ENCODE results near the gene ZNF619. TPM values are rescaled to one million over a fixed set of nuclear protein-coding genes. Genes with fewer than 3 reads are reported as not detected.

ZNF619 gene
- 3.9 and 4.7 TPM in 2 replicates for polyA plus RNA-seq (2011; rRNA removed)
- polyA minus RNA-seq (2011; rRNA and poly(A)+ RNA removed), result 8.6 and 10.1 TPM in 2 replicates

DNA sequence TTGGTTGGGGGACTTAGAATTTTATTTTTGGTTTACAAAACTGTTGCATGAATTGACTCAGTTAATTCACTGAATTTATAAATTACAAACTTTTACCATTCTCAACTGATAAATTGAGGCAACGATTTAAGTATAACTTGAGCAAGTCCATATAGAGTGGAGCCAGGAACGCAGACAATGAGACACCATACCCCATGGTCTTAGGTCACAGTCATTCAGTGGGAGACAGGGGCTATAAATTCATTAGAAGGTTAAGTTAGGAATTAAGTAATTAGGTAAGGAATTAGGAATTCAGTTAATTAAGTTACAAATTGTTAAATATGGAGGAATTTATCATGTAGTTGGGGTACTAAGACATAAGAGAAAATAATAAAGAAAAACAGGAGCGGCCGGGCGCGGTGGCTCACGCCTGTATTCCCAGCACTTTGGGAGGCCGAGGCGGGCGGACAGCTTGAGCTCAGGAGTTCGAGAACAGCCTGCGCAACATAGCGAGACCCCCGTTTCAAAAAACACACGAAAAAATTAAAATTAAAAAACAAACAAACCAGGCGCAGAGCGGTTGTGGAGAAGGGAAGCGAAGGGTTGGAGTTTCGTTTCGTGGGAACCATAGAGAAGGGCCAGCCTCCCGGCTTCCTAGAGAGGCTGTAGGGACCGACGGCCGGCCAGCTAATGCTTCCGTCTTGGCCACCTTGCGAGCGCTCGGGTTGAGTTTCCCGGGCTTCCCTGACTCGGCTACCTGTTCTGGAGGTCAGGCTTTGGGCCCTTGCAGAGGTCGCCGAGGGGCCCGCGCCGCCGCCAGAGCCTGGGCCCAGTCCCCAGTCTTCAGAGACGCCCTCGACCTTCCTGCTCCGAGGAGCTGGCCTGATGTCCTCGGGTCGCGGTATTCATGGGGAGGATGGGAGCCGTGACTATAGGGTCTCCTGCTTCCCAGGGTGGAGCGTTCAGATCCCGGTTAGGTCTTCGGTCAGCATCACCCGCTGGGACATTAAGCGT is at the start of gene ZNF619:
Gene ZNF619 (plus strand): TSS at position 645 of the 993 bp plus-strand sequence. CDS start 858 bp downstream, outside the sequence.
- POLR2A ChIA-PET, result interaction anchor here (0.7 to 1.7 kb wide), 4 partner anchors 20 to 641 kb away, joined by 3 to 7 read pairs (median 5); partner anchors contain the start of genes RPL14 and ZNF621
- no peaks in the 10 kb centered on the region for H3K27me3 ChIP-seq (ENCODE audit: control insufficient read depth, insufficient read depth, low read length)
- H3K9me3 ChIP-seq (ENCODE audit: control insufficient read depth, insufficient read depth, low read length), result no peaks in the 10 kb centered on the region
- peak within 1 kb of the TSS; percentile 84 for H3K4me3 ChIP-seq (ENCODE audit: low read depth, low read length)
- DNase-seq (ENCODE audit: low read depth, low spot score), result peak; percentile 46
- CTCF ChIA-PET, result interaction anchor here (0.7 to 0.9 kb wide), 2 partner anchors 12 to 161 kb away, joined by 3 read pairs; no protein-coding TSS in a partner anchor
- H3K27ac ChIP-seq (ENCODE audit: low read depth, low read length), result peak within 1 kb of the TSS; percentile 52
- TF ChIP-seq, protein P1, sequence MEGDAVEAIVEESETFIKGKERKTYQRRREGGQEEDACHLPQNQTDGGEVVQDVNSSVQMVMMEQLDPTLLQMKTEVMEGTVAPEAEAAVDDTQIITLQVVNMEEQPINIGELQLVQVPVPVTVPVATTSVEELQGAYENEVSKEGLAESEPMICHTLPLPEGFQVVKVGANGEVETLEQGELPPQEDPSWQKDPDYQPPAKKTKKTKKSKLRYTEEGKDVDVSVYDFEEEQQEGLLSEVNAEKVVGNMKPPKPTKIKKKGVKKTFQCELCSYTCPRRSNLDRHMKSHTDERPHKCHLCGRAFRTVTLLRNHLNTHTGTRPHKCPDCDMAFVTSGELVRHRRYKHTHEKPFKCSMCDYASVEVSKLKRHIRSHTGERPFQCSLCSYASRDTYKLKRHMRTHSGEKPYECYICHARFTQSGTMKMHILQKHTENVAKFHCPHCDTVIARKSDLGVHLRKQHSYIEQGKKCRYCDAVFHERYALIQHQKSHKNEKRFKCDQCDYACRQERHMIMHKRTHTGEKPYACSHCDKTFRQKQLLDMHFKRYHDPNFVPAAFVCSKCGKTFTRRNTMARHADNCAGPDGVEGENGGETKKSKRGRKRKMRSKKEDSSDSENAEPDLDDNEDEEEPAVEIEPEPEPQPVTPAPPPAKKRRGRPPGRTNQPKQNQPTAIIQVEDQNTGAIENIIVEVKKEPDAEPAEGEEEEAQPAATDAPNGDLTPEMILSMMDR (IDR thresholded peaks at IDR 0.05; ENCODE audit: low read depth, low read length), result no peak

DNA sequence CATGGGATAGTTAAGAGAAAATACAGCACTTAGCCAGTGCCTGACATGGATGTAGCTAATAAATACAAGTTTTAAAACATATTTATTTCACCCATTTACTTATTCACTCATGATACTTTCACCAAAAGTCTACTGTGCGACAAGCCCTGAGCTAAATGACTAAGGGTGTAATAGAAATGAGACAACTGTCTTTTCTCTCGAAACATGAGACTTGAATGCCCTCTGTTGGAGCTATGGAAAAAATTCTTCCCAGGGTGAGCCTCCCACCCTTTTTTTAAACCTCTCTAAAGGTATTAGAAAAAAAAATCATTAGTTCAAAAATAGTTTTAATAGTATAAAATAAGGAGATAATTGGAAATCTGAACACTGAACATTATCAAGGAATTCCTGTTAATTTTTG is 44.1 kb upstream of the ZNF619 start:
- no peak for DNase-seq (ENCODE audit: low read depth, low spot score)
- POLR2A ChIA-PET, result no interaction called here

DNA sequence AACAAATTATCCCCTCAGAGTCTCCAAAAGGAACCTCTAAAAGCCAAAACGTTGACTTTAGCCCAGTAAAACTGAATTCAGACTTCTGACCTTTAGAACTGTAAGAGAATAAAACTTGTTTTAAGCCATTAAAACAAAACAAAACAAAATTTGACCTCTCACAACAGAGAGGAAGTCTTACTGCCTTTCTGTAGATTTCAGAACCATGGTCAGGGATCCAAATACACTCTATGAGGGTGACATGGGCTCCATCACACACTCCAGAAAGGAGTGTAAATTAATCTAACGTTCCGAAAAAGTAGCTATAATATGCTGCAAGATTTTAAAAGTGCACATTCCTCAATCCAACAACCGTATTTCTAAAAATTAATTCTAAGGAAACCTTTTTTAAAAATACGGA is 39.0 kb upstream of the ZNF619 start:
- no peaks in the 10 kb centered on the region for H3K9me3 ChIP-seq (ENCODE audit: control insufficient read depth, insufficient read depth, low read length)
- no peak for DNase-seq (ENCODE audit: low read depth, low spot score)
- no peaks in the 10 kb centered on the region for H3K27me3 ChIP-seq (ENCODE audit: control insufficient read depth, insufficient read depth, low read length)
- ChIA-PET CTCF (interaction anchor here (1.3 kb wide), 1 partner anchor 246 kb away, joined by 3 read pairs; no protein-coding TSS in a partner anchor), POLR2A (no interaction called here)
- TF ChIP-seq, protein P1 (IDR thresholded peaks at IDR 0.05; ENCODE audit: low read depth, low read length), result no peak
- H3K27ac ChIP-seq (ENCODE audit: low read depth, low read length), result no peak overlapping the region
- H3K4me3 ChIP-seq (ENCODE audit: low read depth, low read length), result no peak overlapping the region

More for the DNA sequence above, 44.1 kb upstream of the ZNF619 start:
- Histone ChIP-seq H3K4me3 (ENCODE audit: low read depth, low read length) (no peak overlapping the region), H3K27ac (ENCODE audit: low read depth, low read length) (no peak overlapping the region), H3K27me3 (ENCODE audit: control insufficient read depth, insufficient read depth, low read length) (peaks cover 3% of the 10 kb centered on the region), H3K9me3 (ENCODE audit: control insufficient read depth, insufficient read depth, low read length) (no peaks in the 10 kb centered on the region)
- CTCF ChIA-PET, result no interaction called here
- TF ChIP-seq, protein P1 (IDR thresholded peaks at IDR 0.05; ENCODE audit: low read depth, low read length), result no peak

DNA sequence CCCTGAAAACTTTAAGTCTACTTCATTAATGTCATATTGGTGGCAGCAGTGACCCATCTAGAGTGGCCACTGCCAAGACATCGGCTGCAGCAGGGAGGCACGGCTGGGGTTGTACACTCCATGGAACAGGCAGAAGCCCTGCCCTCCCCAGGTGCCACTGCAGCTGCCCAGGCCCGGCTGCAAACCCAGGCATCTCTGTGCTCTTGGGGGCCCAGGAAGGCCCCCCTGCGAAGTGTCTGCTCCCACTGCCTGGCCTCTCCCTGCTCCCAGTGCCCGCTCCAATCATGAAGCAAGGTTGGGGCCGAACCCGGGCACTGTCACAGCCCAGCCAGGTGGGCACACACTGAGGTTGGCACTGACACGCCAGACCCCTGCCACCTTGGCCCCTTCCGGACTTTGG is 31.9 kb upstream of the ZNF619 start:
- no peak for DNase-seq (ENCODE audit: low read depth, low spot score)
- POLR2A ChIA-PET, result no interaction called here
- H3K9me3 ChIP-seq (ENCODE audit: control insufficient read depth, insufficient read depth, low read length), result no peaks in the 10 kb centered on the region
- TF ChIP-seq, protein P1 (IDR thresholded peaks at IDR 0.05; ENCODE audit: low read depth, low read length), result no peak
- no peak overlapping the region for H3K4me3 ChIP-seq (ENCODE audit: low read depth, low read length)
- CTCF ChIA-PET, result no interaction called here
- H3K27ac ChIP-seq (ENCODE audit: low read depth, low read length), result no peak overlapping the region
- no peaks in the 10 kb centered on the region for H3K27me3 ChIP-seq (ENCODE audit: control insufficient read depth, insufficient read depth, low read length)

DNA sequence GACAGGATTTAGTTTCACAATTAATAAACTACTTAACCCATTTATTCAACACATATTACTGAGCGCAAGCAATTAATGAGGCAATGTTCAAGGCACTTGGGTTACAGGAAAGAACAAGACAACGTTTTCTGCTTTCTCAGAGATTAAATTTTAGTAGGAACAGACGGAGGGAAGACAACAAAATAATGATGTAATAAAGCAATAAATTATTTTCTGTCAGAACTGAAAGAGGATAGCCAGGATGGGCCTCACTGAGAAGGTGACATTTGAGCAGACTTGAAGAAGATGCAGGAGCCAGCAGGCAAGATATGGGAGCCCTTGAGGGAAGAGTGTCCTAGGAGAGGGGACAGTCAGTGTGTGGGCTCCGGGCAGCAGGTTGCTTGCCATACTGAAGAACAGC is 31.0 kb upstream of the ZNF619 start:
- TF ChIP-seq, protein P1 (IDR thresholded peaks at IDR 0.05; ENCODE audit: low read depth, low read length), result no peak
- DNase-seq (ENCODE audit: low read depth, low spot score), result no peak
- POLR2A ChIA-PET, result no interaction called here
- Histone ChIP-seq H3K4me3 (ENCODE audit: low read depth, low read length) (no peak overlapping the region), H3K27ac (ENCODE audit: low read depth, low read length) (no peak overlapping the region), H3K9me3 (ENCODE audit: control insufficient read depth, insufficient read depth, low read length) (no peaks in the 10 kb centered on the region), H3K27me3 (ENCODE audit: control insufficient read depth, insufficient read depth, low read length) (no peaks in the 10 kb centered on the region)
- CTCF ChIA-PET, result no interaction called here
